PFSK-1 (cell line): ENCODE measurements around the gene BAHD1.

ENCODE experiments used
- POLR2AphosphoS5 ChIP-seq: IDR thresholded peaks from 2 replicates; pipeline ENCODE4 v1.6.1; 2012; ENCODE audit warnings: low read depth, mild to moderate bottlenecking, control low read depth, low read length, moderate library complexity
- REST ChIP-seq, 2 experiments: IDR thresholded peaks; 2 replicates each; pipeline versions ENCODE4 v1.6.1 to v1.8.0; 2011 to 2012; ENCODE audit warnings: low read depth in 2 of 2, low read length in 2 of 2, control low read depth in 1 of 2, inconsistent platforms in 1 of 2, mild to moderate bottlenecking in 1 of 2, moderate library complexity in 1 of 2; ENCODE audit not compliant: insufficient read depth in 1 of 2
- SIN3A ChIP-seq: IDR thresholded peaks from 2 replicates; pipeline ENCODE4 v1.6.1; 2012; ENCODE audit warnings: mild to moderate bottlenecking, low read length, moderate library complexity, borderline replicate concordance; ENCODE audit not compliant: insufficient read depth
- TAF1 ChIP-seq: IDR thresholded peaks from 2 replicates; pipeline ENCODE4 v1.6.1; 2012; ENCODE audit warnings: low read length, control low read depth, borderline replicate concordance; ENCODE audit not compliant: insufficient read depth

- TF ChIP-seq TAF1 (no peak), REST (IDR thresholded peaks at IDR 0.05; ENCODE audit: insufficient read depth in 1 of 2, low read depth in 2 of 2, low read length in 2 of 2) (no peak), SIN3A (no peak), POLR2AphosphoS5 (no peak)
Observed at GRCh38 chr15:40410476-40410875, 30.3 kb upstream of the BAHD1 start.
